HepG2 (cell line): Measurements from ENCODE around the gene MED15. TPM values are rescaled to one million over a fixed set of nuclear protein-coding genes. Genes with fewer than 3 reads are reported as not detected.

Experiments used
- ATAC-seq: fragments of 200-7000 bp; cut with Tn5 transposase; 3 replicates; pipeline ENCODE4 v1.9.1; 2020; ENCODE audit warnings: mild to moderate bottlenecking, moderate library complexity
- BruUV-seq: library from RNA; stranded (reverse); fragments of 400-500 nt; replicated peaks from 2 replicates; lab custom pipeline; 2021; lab: Mats Ljungman, UMichigan
- CTCF ChIA-PET: fragments of 300-600 bp; formaldehyde crosslinking; extraction: SDS; loops from one replicate; lab custom pipeline; 2021; ENCODE audit warnings: low total read pairs, inconsistent platforms, low intra/inter-chr PET ratio; lab: Yijun Ruan, JAX
- POLR2A ChIA-PET: fragments of 350-600 bp; sonication (Branson Sonifier 250); formaldehyde crosslinking; loops from one replicate; lab custom pipeline; 2020; ENCODE audit warnings: antibody characterized with exemption, inconsistent platforms; lab: Yijun Ruan, JAX
- DNase-seq: peaks from one replicate; pipeline ENCODE4 v3.0.0-alpha.2; 2015; ENCODE audit warnings: low spot score
- FAIRE-seq: peaks from 3 replicates; lab custom pipeline; 2011; peaks lifted over from hg19 to GRCh38; lab: Jason Lieb, UNC
- H2AFZ ChIP-seq: one replicate; pipeline ENCODE4 v1.6.1; 2011; ENCODE audit warnings: low read length, inconsistent platforms
- H3K27ac ChIP-seq: fragments of 300-600 bp; 3 replicates; pipeline ENCODE4 v1.8.0; 2011; ENCODE audit warnings: mixed run types, mild to moderate bottlenecking, mixed read lengths, low read length, inconsistent platforms; ENCODE audit not compliant: insufficient read depth; ENCODE audit errors: extremely low read length
- H3K27me3 ChIP-seq, 2 experiments: fragments of 200-600 bp in 1 of 2; 2 replicates in 1 of 2; 3 replicates in 1 of 2; pipeline versions ENCODE4 v1.6.0 to v1.8.0; 2011; ENCODE audit warnings: low read length in 2 of 2, mild to moderate bottlenecking in 2 of 2, moderate library complexity in 2 of 2, inconsistent platforms in 1 of 2; ENCODE audit not compliant: insufficient read depth in 2 of 2, control insufficient read depth in 1 of 2
- H3K36me3 ChIP-seq, 2 experiments: fragments of 200-600 bp in 1 of 2; replicated peaks in 1 of 2; 2 replicates in 1 of 2; 3 replicates in 1 of 2; pipeline versions ENCODE4 v1.5.1 to v1.8.0; 2011; ENCODE audit warnings: low read length in 2 of 2, inconsistent platforms in 1 of 2; ENCODE audit not compliant: insufficient read depth in 2 of 2, control insufficient read depth in 1 of 2
- H3K4me1 ChIP-seq: 2 replicates; pipeline ENCODE4 v1.5.1; 2012; ENCODE audit warnings: low read length, inconsistent platforms; ENCODE audit not compliant: insufficient read depth
- H3K4me2 ChIP-seq: 2 replicates; pipeline ENCODE4 v1.6.0; 2011; ENCODE audit warnings: low read depth, low read length, inconsistent platforms
- H3K4me3 ChIP-seq, 3 experiments: fragments of 200-600 bp in 1 of 3; sonication (generic), shearing (Covaris generic) in 1 of 3; replicated peaks in 1 of 3; 2 replicates each; pipeline ENCODE4 v1.5.1; 2011 to 2016; ENCODE audit warnings: low read length in 3 of 3, inconsistent platforms in 2 of 3, low read depth in 2 of 3, mild to moderate bottlenecking in 2 of 3, control low read depth in 1 of 3, mixed read lengths in 1 of 3; ENCODE audit not compliant: insufficient read depth in 1 of 3
- H3K79me2 ChIP-seq: one replicate; pipeline ENCODE4 v1.6.1; 2011; ENCODE audit warnings: low read length, inconsistent platforms; ENCODE audit not compliant: insufficient read depth
- H3K9ac ChIP-seq: 2 replicates; pipeline ENCODE4 v1.6.0; 2011; ENCODE audit warnings: mild to moderate bottlenecking, low read depth, low read length, inconsistent platforms; ENCODE audit not compliant: insufficient read depth
- H3K9me3 ChIP-seq: 2 replicates; pipeline ENCODE4 v1.5.1; 2012; ENCODE audit warnings: mild to moderate bottlenecking, low read length
- H4K20me1 ChIP-seq: 2 replicates; pipeline ENCODE4 v1.6.0; 2011; ENCODE audit warnings: inconsistent platforms, mild to moderate bottlenecking, low read length, moderate library complexity; ENCODE audit not compliant: insufficient read depth
- AHDC1 ChIP-seq: sonication (generic); formaldehyde crosslinking; IDR thresholded peaks from 2 replicates; pipeline ENCODE4 v1.5.1; 2020; ENCODE audit warnings: mild to moderate bottlenecking, missing genetic modification reagents, borderline replicate concordance
- ARNTL ChIP-seq: sonication (generic); formaldehyde crosslinking; IDR thresholded peaks from 2 replicates; pipeline ENCODE4 v1.4.0; 2020; ENCODE audit warnings: mild to moderate bottlenecking, missing genetic modification reagents
- E2F2 ChIP-seq: sonication (generic); formaldehyde crosslinking; IDR thresholded peaks from 2 replicates; pipeline ENCODE4 v1.4.0; 2020; ENCODE audit warnings: missing genetic modification reagents, borderline replicate concordance
- HDAC1 ChIP-seq: sonication (generic); formaldehyde crosslinking; IDR thresholded peaks from 2 replicates; pipeline ENCODE4 v1.5.1; 2020; ENCODE audit warnings: mild to moderate bottlenecking, missing genetic modification reagents
- RNF2 ChIP-seq: fragments of 450-650 bp; conservative IDR thresholded peaks from 2 replicates; pipeline ENCODE4 v1.6.1; 2016; ENCODE audit warnings: low read depth
- TCF7L2 ChIP-seq: IDR thresholded peaks from 2 replicates; pipeline ENCODE4 v1.6.1; 2011; ENCODE audit warnings: mild to moderate bottlenecking, low read depth, low read length, moderate library complexity
- TFE3 ChIP-seq: IDR thresholded peaks from 2 replicates; pipeline ENCODE4 v1.6.1; 2016
- ZBTB8A ChIP-seq: sonication (generic); formaldehyde crosslinking; IDR thresholded peaks from 2 replicates; pipeline ENCODE4 v1.4.0; 2020; ENCODE audit warnings: mild to moderate bottlenecking, low read depth, missing genetic modification reagents, borderline replicate concordance
- ZKSCAN8 ChIP-seq: IDR thresholded peaks from 2 replicates; pipeline ENCODE4 v1.6.1; 2016; ENCODE audit warnings: borderline replicate concordance, missing genetic modification reagents, missing compliant biosample characterization
- ZNF350 ChIP-seq: sonication (generic); formaldehyde crosslinking; IDR thresholded peaks from 2 replicates; pipeline ENCODE4 v1.4.0; 2020; ENCODE audit warnings: mild to moderate bottlenecking, low read depth, missing genetic modification reagents, borderline replicate concordance
- WGBS: methylation state at CpG from one replicate; pipeline ENCODE4 v1.1.6; 2017; ENCODE audit warnings: low lambda C conversion rate; 5-methylcytosine and 5-hydroxymethylcytosine counted together
- in situ Hi-C: cut with HindIII; loops from 2 replicates; pipeline ENCODE4 v1.10.0; 2017; ENCODE audit warnings: low pct_unique_long_range_greater_than_20kb; ENCODE audit not compliant: extremely low pct_ligation_motif_present
- intact Hi-C: fragments of 100-400 bp; cut with micrococcal nuclease; formaldehyde crosslinking; loops from one replicate; pipeline ENCODE4 v1.10.0; 2022; ENCODE audit not compliant: unreplicated experiment
- polyA plus RNA-seq, 8 experiments: library from polyadenylated mRNA; depleted of rRNA in 3 of 8; stranded (reverse) in 7 of 8; unstranded in 1 of 8; fragments of >200 nt; fragmentation: Illumina TruSeq in 4 of 8; extraction: Trizol in 4 of 8; gene quantifications; 2 replicates each; pipeline versions ENCODE4 v1.2.1 to v1.2.3, GENCODE V29; 2011 to 2016; ENCODE audit warnings: low read depth in 4 of 8, missing spikeins in 1 of 8, mixed read lengths in 1 of 8; ENCODE audit not compliant: insufficient read depth in 1 of 8
- total RNA-seq, 5 experiments: library from RNA; depleted of rRNA; stranded (reverse); fragments of >200 nt; fragmentation: Illumina TruSeq; extraction: Trizol; gene quantifications; 2 replicates each; pipeline ENCODE4 v1.2.3, GENCODE V29; 2016; ENCODE audit warnings: low read depth in 1 of 5
- TF ChIP-seq, protein P1 (sequence below): sonication (generic); formaldehyde crosslinking; IDR thresholded peaks from 2 replicates; pipeline ENCODE4 v1.4.0; 2020; ENCODE audit warnings: missing genetic modification reagents, borderline replicate concordance

The MED15 gene
- total and polyA plus RNA-seq, 2 of the 13 experiments (the other 11 are each of a cell fraction or from before 2014, with no cell fraction given) = 14.3 to 27.0 TPM

DNA sequence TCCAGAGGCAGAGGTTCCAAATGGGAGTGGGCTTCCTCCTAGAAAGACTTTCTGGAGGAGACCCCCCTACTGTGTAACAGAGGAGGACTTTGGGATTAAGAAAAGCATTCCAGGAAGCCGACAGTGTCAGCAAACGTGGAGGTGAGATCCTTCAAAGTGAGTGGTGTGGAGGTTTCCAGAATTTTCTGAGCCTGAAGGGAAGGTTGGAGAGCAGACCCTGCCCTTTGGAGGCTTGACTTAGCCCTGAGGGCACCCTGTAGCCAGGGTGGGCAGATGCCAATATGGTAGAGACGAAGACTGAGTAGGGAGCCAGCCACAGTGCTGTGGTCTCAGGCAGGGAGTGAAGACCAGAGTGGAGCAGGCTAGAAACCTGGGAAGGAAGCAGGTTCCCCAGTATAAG lies 10.0 kb upstream of the MED15 start:
- ChIA-PET CTCF (no interaction called here), POLR2A (no interaction called here)
- H3K79me2 ChIP-seq = peaks cover 13% of the 10 kb centered on the region
- no peak overlapping the region for H3K4me3 ChIP-seq
- WGBS = 98% methylated on average over 3 of the region's 3 CpGs
- H3K36me3 ChIP-seq = no peaks in the 10 kb centered on the region; a peak in 1 of 5 replicates
- DNase-seq (no peak), FAIRE-seq (no peak), ATAC-seq (no peak)
- H3K4me1 ChIP-seq = peaks cover 40% of the 10 kb centered on the region
- H2AFZ ChIP-seq = no peak overlapping the region
- H3K4me2 ChIP-seq = no peak overlapping the region
- no peaks in the 10 kb centered on the region for H4K20me1 ChIP-seq
- in situ Hi-C loops = no loop called here
- BruUV-seq = no TSS peak
- H3K27me3 ChIP-seq = no peaks in the 10 kb centered on the region; a peak in 1 of 5 replicates
- no peak overlapping the region for H3K27ac ChIP-seq
- no peaks in the 10 kb centered on the region for H3K9me3 ChIP-seq
- intact Hi-C loops = loop anchor here (10.0 kb wide), 1 partner anchor 73 kb away; no protein-coding TSS in a partner anchor
- no peak for TF ChIP-seq HDAC1
- TF ChIP-seq TCF7L2 = no peak
- TF ChIP-seq AHDC1 (CRISPR knock-in tag) = no peak
- no peak for TF ChIP-seq E2F2 (CRISPR knock-in tag)
- no peak for TF ChIP-seq ZBTB8A (CRISPR knock-in tag)
- no peak for TF ChIP-seq TFE3 (CRISPR knock-in tag)
- TF ChIP-seq ZKSCAN8 (CRISPR knock-in tag) = no peak
- no peak for TF ChIP-seq ZNF350 (CRISPR knock-in tag)
- TF ChIP-seq RNF2 = no peak
- no peak for TF ChIP-seq ARNTL
- TF ChIP-seq, protein P1, sequence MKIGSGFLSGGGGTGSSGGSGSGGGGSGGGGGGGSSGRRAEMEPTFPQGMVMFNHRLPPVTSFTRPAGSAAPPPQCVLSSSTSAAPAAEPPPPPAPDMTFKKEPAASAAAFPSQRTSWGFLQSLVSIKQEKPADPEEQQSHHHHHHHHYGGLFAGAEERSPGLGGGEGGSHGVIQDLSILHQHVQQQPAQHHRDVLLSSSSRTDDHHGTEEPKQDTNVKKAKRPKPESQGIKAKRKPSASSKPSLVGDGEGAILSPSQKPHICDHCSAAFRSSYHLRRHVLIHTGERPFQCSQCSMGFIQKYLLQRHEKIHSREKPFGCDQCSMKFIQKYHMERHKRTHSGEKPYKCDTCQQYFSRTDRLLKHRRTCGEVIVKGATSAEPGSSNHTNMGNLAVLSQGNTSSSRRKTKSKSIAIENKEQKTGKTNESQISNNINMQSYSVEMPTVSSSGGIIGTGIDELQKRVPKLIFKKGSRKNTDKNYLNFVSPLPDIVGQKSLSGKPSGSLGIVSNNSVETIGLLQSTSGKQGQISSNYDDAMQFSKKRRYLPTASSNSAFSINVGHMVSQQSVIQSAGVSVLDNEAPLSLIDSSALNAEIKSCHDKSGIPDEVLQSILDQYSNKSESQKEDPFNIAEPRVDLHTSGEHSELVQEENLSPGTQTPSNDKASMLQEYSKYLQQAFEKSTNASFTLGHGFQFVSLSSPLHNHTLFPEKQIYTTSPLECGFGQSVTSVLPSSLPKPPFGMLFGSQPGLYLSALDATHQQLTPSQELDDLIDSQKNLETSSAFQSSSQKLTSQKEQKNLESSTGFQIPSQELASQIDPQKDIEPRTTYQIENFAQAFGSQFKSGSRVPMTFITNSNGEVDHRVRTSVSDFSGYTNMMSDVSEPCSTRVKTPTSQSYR (CRISPR knock-in tag) = no peak
- no peak overlapping the region for H3K9ac ChIP-seq
